K562 (cell line): ENCODE measurements around the gene MAGOHB. TPM values are rescaled to one million over a fixed set of nuclear protein-coding genes. Genes with fewer than 3 reads are reported as not detected.

Source experiments
- ATAC-seq: fragments of 200-7000 bp; cut with Tn5 transposase; 3 replicates; pipeline ENCODE4 v1.9.1; 2020; ENCODE audit warnings: moderate library complexity
- BruUV-seq: library from RNA; stranded (reverse); fragments of 400-500 nt; replicated peaks from 2 replicates; lab custom pipeline; 2021; lab: Mats Ljungman, UMichigan
- CTCF ChIA-PET: fragments of 300-600 bp; formaldehyde crosslinking; extraction: SDS; loops from one replicate; lab custom pipeline; 2021; ENCODE audit warnings: low intra/inter-chr PET ratio; lab: Yijun Ruan, JAX
- POLR2A ChIA-PET: fragments of 300-600, 350-650 bp; sonication (Branson Sonifier 250); formaldehyde crosslinking; extraction: SDS; loops from one replicate; lab custom pipeline; 2021; ENCODE audit warnings: antibody characterized with exemption, inconsistent platforms; lab: Yijun Ruan, JAX
- DNase-seq, 4 experiments: peaks; one replicate each; pipeline versions ENCODE4 v3.0.0 to v3.0.0-alpha.2; 2011 to 2018; ENCODE audit warnings: low spot score in 3 of 4, mixed read lengths in 3 of 4; ENCODE audit errors: extremely low read depth in 1 of 4
- FAIRE-seq: peaks from 2 replicates; lab custom pipeline; 2011; peaks lifted over from hg19 to GRCh38; lab: Jason Lieb, UNC
- H2AFZ ChIP-seq: 2 replicates; pipeline ENCODE4 v1.6.0; 2011; ENCODE audit warnings: low read depth, low read length, control low read depth, inconsistent platforms
- H3K27ac ChIP-seq: fragments of 200-600 bp; 3 replicates; pipeline ENCODE4 v1.8.0; 2011; ENCODE audit warnings: low read depth, mild to moderate bottlenecking, control low read depth, inconsistent platforms, low read length, moderate library complexity, mixed read lengths; ENCODE audit errors: extremely low read depth
- H3K27me3 ChIP-seq, 2 experiments: fragments of 300-600 bp in 1 of 2; 2 replicates in 1 of 2; 3 replicates in 1 of 2; pipeline versions ENCODE4 v1.6.0 to v1.8.0; 2011; ENCODE audit warnings: inconsistent platforms in 2 of 2, low read length in 2 of 2, mild to moderate bottlenecking in 1 of 2, mixed read lengths in 1 of 2, moderate library complexity in 1 of 2; ENCODE audit not compliant: control insufficient read depth in 2 of 2, insufficient read depth in 2 of 2
- H3K36me3 ChIP-seq: fragments of 300-600 bp; 3 replicates; pipeline ENCODE4 v1.8.0; 2011; ENCODE audit warnings: mild to moderate bottlenecking, low read length, inconsistent platforms; ENCODE audit not compliant: control insufficient read depth, insufficient read depth
- H3K4me1 ChIP-seq, 2 experiments: fragments of 200-600 bp in 1 of 2; replicated peaks in 1 of 2; 2 replicates in 1 of 2; 3 replicates in 1 of 2; pipeline versions ENCODE4 v1.5.1 to v1.8.0; 2011; ENCODE audit warnings: inconsistent platforms in 2 of 2, low read length in 2 of 2, mild to moderate bottlenecking in 1 of 2, mixed read lengths in 1 of 2, moderate library complexity in 1 of 2; ENCODE audit not compliant: control insufficient read depth in 2 of 2, insufficient read depth in 2 of 2
- H3K4me2 ChIP-seq: 2 replicates; pipeline ENCODE4 v1.6.1; 2011; ENCODE audit warnings: low read length, control low read depth, inconsistent platforms, mixed read lengths; ENCODE audit not compliant: insufficient read depth
- H3K4me3 ChIP-seq: fragments of 200-600 bp; sonication (generic), shearing (Covaris generic); 2 replicates; pipeline ENCODE4 v1.5.1; 2016; ENCODE audit warnings: control low read depth, inconsistent platforms
- H3K79me2 ChIP-seq: fragments of 200-600 bp; 3 replicates; pipeline ENCODE4 v1.8.0; 2011; ENCODE audit warnings: low read length, inconsistent platforms; ENCODE audit not compliant: control insufficient read depth, insufficient read depth
- H3K9ac ChIP-seq, 2 experiments: 2 replicates each; pipeline versions ENCODE4 v1.6.0 to v1.6.1; 2011; ENCODE audit warnings: low read depth in 2 of 2, low read length in 2 of 2, control low read depth in 1 of 2, inconsistent platforms in 1 of 2, mild to moderate bottlenecking in 1 of 2, mixed read lengths in 1 of 2; ENCODE audit not compliant: insufficient read depth in 1 of 2
- H3K9me1 ChIP-seq: one replicate; pipeline ENCODE4 v1.6.0; 2011; ENCODE audit warnings: inconsistent platforms, mild to moderate bottlenecking, low read length, moderate library complexity; ENCODE audit not compliant: control insufficient read depth, insufficient read depth
- H3K9me3 ChIP-seq: replicated peaks from 2 replicates; pipeline ENCODE4 v1.5.1; 2011; ENCODE audit warnings: low read depth, low read length, inconsistent platforms; ENCODE audit not compliant: control insufficient read depth, insufficient read depth
- H4K20me1 ChIP-seq: replicated peaks from 2 replicates; pipeline ENCODE4 v1.6.1; 2011; ENCODE audit warnings: low read length, inconsistent platforms, mixed read lengths; ENCODE audit not compliant: control insufficient read depth, insufficient read depth
- SETDB1 ChIP-seq: IDR thresholded peaks from one replicate; pipeline ENCODE4 v1.6.1; 2012; ENCODE audit warnings: low read length, control low read depth, inconsistent platforms
- in situ Hi-C: fragments of 300-500 bp; cut with MboI; formaldehyde crosslinking; loops from 4 replicates; pipeline ENCODE4 v1.15.0; 2018; ENCODE audit warnings: inconsistent platforms, mixed read lengths
- intact Hi-C: fragments of 100-400 bp; cut with micrococcal nuclease; formaldehyde crosslinking; loops from 2 replicates; pipeline ENCODE4 v1.14.2; 2022
- polyA plus RNA-seq, 8 experiments: library from polyadenylated mRNA; depleted of rRNA in 4 of 8; stranded (reverse) in 5 of 8; unstranded in 3 of 8; fragments of >200 nt; fragmentation: Nextera tagmentation in 2 of 8; fragmentation: Illumina TruSeq in 1 of 8; extraction: Ambion mirVana in 2 of 8; extraction: Trizol in 1 of 8; gene quantifications; 2 replicates each; pipeline versions ENCODE4 v1.2.1 to v1.2.3, GENCODE V29; 2011 to 2014; ENCODE audit warnings: inconsistent platforms in 1 of 8, missing spikeins in 1 of 8
- total RNA-seq, 7 experiments: library from RNA; depleted of rRNA in 6 of 7; stranded (reverse); fragments of >200 nt in 6 of 7; fragmentation: Illumina TruSeq in 2 of 7; extraction: Trizol in 2 of 7; gene quantifications; 2 replicates each; pipeline versions ENCODE4 v1.2.1 to v1.2.3, GENCODE V29; 2011 to 2021; ENCODE audit warnings: low replicate concordance in 1 of 7
- TF ChIP-seq, protein P1 (sequence below): IDR thresholded peaks from 2 replicates; pipeline ENCODE4 v1.6.1; 2011; ENCODE audit not compliant: insufficient read length; ENCODE audit errors: extremely low read depth
- TF ChIP-seq, protein P2 (sequence below): fragments of 250-450 bp; sonication (Bioruptor Pico); IDR thresholded peaks from 2 replicates; pipeline ENCODE4 v1.5.0; 2021
- TF ChIP-seq, protein P3 (sequence below): sonication (generic); formaldehyde crosslinking; IDR thresholded peaks from 2 replicates; pipeline ENCODE4 v1.4.0; 2020; ENCODE audit warnings: mild to moderate bottlenecking, missing genetic modification reagents

Gene MAGOHB
- total and polyA plus RNA-seq, 9 of the 15 experiments (the other 6 are each of a cell fraction or from before 2014, with no cell fraction given) = 34.5 to 177 (median 85.4) TPM

DNA sequence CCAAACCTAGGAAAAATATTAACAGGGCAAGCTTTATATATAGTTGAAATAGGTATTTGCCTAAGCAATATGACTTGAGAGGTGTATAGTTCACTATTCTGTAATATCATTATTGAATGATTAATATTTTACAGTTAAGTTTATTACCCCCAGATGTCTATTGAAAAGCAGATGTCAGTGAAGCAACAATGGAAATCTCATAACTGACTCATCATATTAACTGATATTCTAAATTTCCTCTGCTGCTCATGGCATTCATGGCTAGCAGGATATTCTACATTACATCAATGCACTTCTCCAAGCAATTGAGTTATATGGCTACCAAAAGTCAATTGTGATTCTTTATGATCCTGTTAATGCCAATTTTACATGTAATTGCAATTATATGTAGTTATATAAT lies 9.7 kb upstream of the MAGOHB start:
- no peak overlapping the region for H3K9ac ChIP-seq
- FAIRE-seq (no peak), ATAC-seq (no peak), DNase-seq (no peak)
- H3K27ac ChIP-seq = no peak overlapping the region
- no peaks in the 10 kb centered on the region for H3K9me3 ChIP-seq
- no peaks in the 10 kb centered on the region for H3K36me3 ChIP-seq
- H3K4me1 ChIP-seq = peaks cover 0 to 11% of the 10 kb centered on the region in 2 experiments; a peak in 2 of 5 replicates
- H4K20me1 ChIP-seq = no peaks in the 10 kb centered on the region
- intact Hi-C loops (no loop called here), in situ Hi-C loops (no loop called here)
- no peaks in the 10 kb centered on the region for H3K27me3 ChIP-seq
- POLR2A ChIA-PET = no interaction called here
- no peaks in the 10 kb centered on the region for H3K79me2 ChIP-seq
- no peak overlapping the region for H3K4me2 ChIP-seq
- no peak overlapping the region for H3K4me3 ChIP-seq
- no peak overlapping the region for H2AFZ ChIP-seq
- BruUV-seq = no TSS peak
- CTCF ChIA-PET = no interaction called here
- TF ChIP-seq, protein P1, sequence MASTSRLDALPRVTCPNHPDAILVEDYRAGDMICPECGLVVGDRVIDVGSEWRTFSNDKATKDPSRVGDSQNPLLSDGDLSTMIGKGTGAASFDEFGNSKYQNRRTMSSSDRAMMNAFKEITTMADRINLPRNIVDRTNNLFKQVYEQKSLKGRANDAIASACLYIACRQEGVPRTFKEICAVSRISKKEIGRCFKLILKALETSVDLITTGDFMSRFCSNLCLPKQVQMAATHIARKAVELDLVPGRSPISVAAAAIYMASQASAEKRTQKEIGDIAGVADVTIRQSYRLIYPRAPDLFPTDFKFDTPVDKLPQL = no peak
- no peak for TF ChIP-seq SETDB1
- TF ChIP-seq, protein P2, sequence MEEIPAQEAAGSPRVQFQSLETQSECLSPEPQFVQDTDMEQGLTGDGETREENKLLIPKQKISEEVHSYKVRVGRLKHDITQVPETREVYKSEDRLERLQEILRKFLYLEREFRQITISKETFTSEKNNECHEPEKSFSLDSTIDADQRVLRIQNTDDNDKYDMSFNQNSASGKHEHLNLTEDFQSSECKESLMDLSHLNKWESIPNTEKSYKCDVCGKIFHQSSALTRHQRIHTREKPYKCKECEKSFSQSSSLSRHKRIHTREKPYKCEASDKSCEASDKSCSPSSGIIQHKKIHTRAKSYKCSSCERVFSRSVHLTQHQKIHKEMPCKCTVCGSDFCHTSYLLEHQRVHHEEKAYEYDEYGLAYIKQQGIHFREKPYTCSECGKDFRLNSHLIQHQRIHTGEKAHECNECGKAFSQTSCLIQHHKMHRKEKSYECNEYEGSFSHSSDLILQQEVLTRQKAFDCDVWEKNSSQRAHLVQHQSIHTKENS = no peak
- TF ChIP-seq, protein P3, sequence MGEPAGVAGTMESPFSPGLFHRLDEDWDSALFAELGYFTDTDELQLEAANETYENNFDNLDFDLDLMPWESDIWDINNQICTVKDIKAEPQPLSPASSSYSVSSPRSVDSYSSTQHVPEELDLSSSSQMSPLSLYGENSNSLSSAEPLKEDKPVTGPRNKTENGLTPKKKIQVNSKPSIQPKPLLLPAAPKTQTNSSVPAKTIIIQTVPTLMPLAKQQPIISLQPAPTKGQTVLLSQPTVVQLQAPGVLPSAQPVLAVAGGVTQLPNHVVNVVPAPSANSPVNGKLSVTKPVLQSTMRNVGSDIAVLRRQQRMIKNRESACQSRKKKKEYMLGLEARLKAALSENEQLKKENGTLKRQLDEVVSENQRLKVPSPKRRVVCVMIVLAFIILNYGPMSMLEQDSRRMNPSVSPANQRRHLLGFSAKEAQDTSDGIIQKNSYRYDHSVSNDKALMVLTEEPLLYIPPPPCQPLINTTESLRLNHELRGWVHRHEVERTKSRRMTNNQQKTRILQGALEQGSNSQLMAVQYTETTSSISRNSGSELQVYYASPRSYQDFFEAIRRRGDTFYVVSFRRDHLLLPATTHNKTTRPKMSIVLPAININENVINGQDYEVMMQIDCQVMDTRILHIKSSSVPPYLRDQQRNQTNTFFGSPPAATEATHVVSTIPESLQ (CRISPR knock-in tag) = no peak
- no peaks in the 10 kb centered on the region for H3K9me1 ChIP-seq
